AG04450 (cell line): ENCODE results near the gene RTN3. TPM values are rescaled to one million over a fixed set of nuclear protein-coding genes. Genes with fewer than 3 reads are reported as not detected.

Experiments used
- CTCF ChIA-PET: fragments of 300-600, 350-600 bp; formaldehyde crosslinking; extraction: SDS; loops from one replicate; lab custom pipeline; 2022; ENCODE audit warnings: antibody characterized with exemption, inconsistent platforms; lab: Charles Lee
- POLR2A ChIA-PET: fragments of 350-600 bp; formaldehyde crosslinking; extraction: SDS; loops from one replicate; lab custom pipeline; 2021; ENCODE audit warnings: antibody characterized with exemption, inconsistent platforms; lab: Yijun Ruan, JAX
- DNase-seq: peaks from one replicate; pipeline ENCODE4 v3.0.0-alpha.2; 2011; ENCODE audit warnings: low read depth, low spot score
- H3K27ac ChIP-seq: one replicate; pipeline ENCODE4 v1.5.1; 2012; ENCODE audit warnings: low read depth, low read length, control low read depth
- H3K27me3 ChIP-seq: one replicate; pipeline ENCODE4 v1.6.0; 2012; ENCODE audit warnings: low read length; ENCODE audit not compliant: control insufficient read depth, insufficient read depth
- H3K4me3 ChIP-seq: 2 replicates; pipeline ENCODE4 v1.5.1; 2011; ENCODE audit warnings: mild to moderate bottlenecking, low read depth, low read length, control low read depth
- H3K9me3 ChIP-seq: 2 replicates; pipeline ENCODE4 v1.5.1; 2012; ENCODE audit warnings: low read length; ENCODE audit not compliant: control insufficient read depth, insufficient read depth
- CTCF ChIP-seq: IDR thresholded peaks from 2 replicates; pipeline ENCODE4 v1.5.1; 2011; ENCODE audit warnings: low read depth, low read length, control low read depth, inconsistent platforms
- polyA plus RNA-seq: library from polyadenylated mRNA; depleted of rRNA; stranded (reverse); fragments of >200 nt; gene quantifications from 2 replicates; pipeline ENCODE4 v1.2.3, GENCODE V29; 2011

RTN3 gene
- polyA plus RNA-seq, 1 experiment, result 213 TPM

GRCh38 chr11:63764679-63765647 lies 83.7 kb downstream of the RTN3 start:
- TF ChIP-seq CTCF, result no peak
- Histone ChIP-seq H3K4me3 (no peak overlapping the region), H3K27ac (no peak overlapping the region), H3K27me3 (no peaks in the 10 kb centered on the region), H3K9me3 (no peaks in the 10 kb centered on the region)
- ChIA-PET POLR2A (interaction anchor here (1.1 kb wide), 1 partner anchor 95 kb away, joined by 3 read pairs; no protein-coding TSS in a partner anchor), CTCF (interaction anchor here (1.5 kb wide), 1 partner anchor 181 kb away, joined by 7 read pairs; no protein-coding TSS in a partner anchor)
- no peak for DNase-seq

GRCh38 chr11:63765688-63766241 lies 84.5 kb downstream of the RTN3 start:
- ChIA-PET CTCF (interaction anchor here (1.3 to 1.5 kb wide), 2 partner anchors 180 to 287 kb away, joined by 3 to 7 read pairs; no protein-coding TSS in a partner anchor), POLR2A (no interaction called here)
- H3K9me3 ChIP-seq, result no peaks in the 10 kb centered on the region
- TF ChIP-seq CTCF, result no peak
- DNase-seq, result no peak
- H3K27me3 ChIP-seq, result no peaks in the 10 kb centered on the region
- no peak overlapping the region for H3K4me3 ChIP-seq
- no peak overlapping the region for H3K27ac ChIP-seq

- TF ChIP-seq CTCF, result no peak
- peak overlapping the region; percentile 80 for H3K4me3 ChIP-seq
- DNase-seq, result no peak
- no peaks in the 10 kb centered on the region for H3K27me3 ChIP-seq
- peak overlapping the region; percentile 21 for H3K27ac ChIP-seq
- no peaks in the 10 kb centered on the region for H3K9me3 ChIP-seq
- ChIA-PET CTCF (interaction anchor here (0.5 to 1.5 kb wide), 4 partner anchors 36 to 288 kb away, joined by 3 to 7 read pairs (median 4); no protein-coding TSS in a partner anchor), POLR2A (no interaction called here)
Observed at GRCh38 chr11:63766531-63767235, 85.4 kb downstream of the RTN3 start.

DNA sequence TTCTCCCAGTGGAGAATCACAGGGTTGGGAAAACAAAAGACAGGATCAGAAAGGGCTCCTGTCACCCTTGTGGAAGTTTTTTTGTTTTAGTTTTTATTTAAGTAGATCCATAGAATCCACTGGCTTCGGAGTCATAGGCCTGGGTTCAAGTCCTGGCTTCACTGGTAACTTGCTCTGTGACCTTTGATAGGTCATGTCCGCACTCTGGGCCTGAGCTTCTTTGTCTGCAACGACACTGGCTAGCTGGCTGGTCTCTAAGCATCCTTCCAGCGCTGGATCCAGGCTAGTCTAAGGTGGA lies 85.9 kb downstream of the RTN3 start:
- POLR2A ChIA-PET, result no interaction called here
- TF ChIP-seq CTCF, result no peak
- CTCF ChIA-PET, result interaction anchor here (0.5 to 1.8 kb wide), 14 partner anchors 28 to 288 kb away, joined by 3 to 13 read pairs (median 4); partner anchors contain the start of gene MARK2
- no peak for DNase-seq
- no peaks in the 10 kb centered on the region for H3K9me3 ChIP-seq
- H3K27ac ChIP-seq, result peak overlapping the region; percentile 65
- peak overlapping the region; percentile 80 for H3K4me3 ChIP-seq
- no peaks in the 10 kb centered on the region for H3K27me3 ChIP-seq
